NCI-H748 treated with DMSO at 0.1 percent for 48 hours (cell line): ENCODE measurements around the gene SNRNP25.

Experiments
- DNase-seq: peaks from one replicate; lab custom pipeline; 2025; lab: John Stamatoyannopoulos, UW

The SNRNP25 gene

GRCh38 chr16:63998-64913 lies 10.6 kb downstream of the SNRNP25 start:
- DNase-seq: no peak

GRCh38 chr16:64914-65255 lies 11.3 kb downstream of the SNRNP25 start:
- DNase-seq: no peak

- DNase-seq: peak; percentile 27
Measured at GRCh38 chr16:65745-66144, 12.1 kb downstream of the SNRNP25 start.

- DNase-seq: no peak
Measured at GRCh38 chr16:66309-67182, 12.9 kb downstream of the SNRNP25 start.

- DNase-seq: no peak
Measured at GRCh38 chr16:67183-67791, 13.7 kb downstream of the SNRNP25 start.

- no peak for DNase-seq
Measured at GRCh38 chr16:67884-68789, 14.5 kb downstream of the SNRNP25 start.

GRCh38 chr16:69181-69580 lies 15.6 kb downstream of the SNRNP25 start:
- no peak for DNase-seq

GRCh38 chr16:71210-71539 lies 17.5 kb downstream of the SNRNP25 start:
- DNase-seq: no peak

- DNase-seq: no peak
Measured at GRCh38 chr16:71540-72401, 18.1 kb downstream of the SNRNP25 start.

GRCh38 chr16:72561-73548 lies 19.2 kb downstream of the SNRNP25 start, which contains the start of gene RHBDF1:
Gene RHBDF1 (minus strand): TSS chr16:72631. CDS start chr16:65015, 7,616 bp downstream.
- no peak for DNase-seq

GRCh38 chr16:74051-74746 lies 20.6 kb downstream of the SNRNP25 start:
- DNase-seq: no peak

GRCh38 chr16:74747-75334 lies 21.2 kb downstream of the SNRNP25 start:
- DNase-seq: no peak

GRCh38 chr16:75580-76501 lies 22.2 kb downstream of the SNRNP25 start:
- DNase-seq: no peak

GRCh38 chr16:76535-77272 lies 23.1 kb downstream of the SNRNP25 start:
- DNase-seq: no peak

- DNase-seq: no peak
Measured at GRCh38 chr16:77273-77806, 23.7 kb downstream of the SNRNP25 start.

- DNase-seq: no peak
Measured at GRCh38 chr16:77807-78443, 24.3 kb downstream of the SNRNP25 start, which contains the start of gene MPG. Gene MPG (plus strand): TSS chr16:78225. CDS start chr16:78310, 85 bp downstream.
